Lower leg skin (tissue), 3 donors: ENCODE results near the gene ATF7IP2.
"Not testable (repeated sequence)": the region's sequence is repeated elsewhere in the genome, so short reads cannot be mapped to it uniquely, and the experiment has no call there.

Experiments used
- CTCF ChIP-seq, 3 donors: fragments of 450-650 bp; IDR thresholded peaks; one replicate each; pipeline ENCODE4 v1.5.1; 2016; ENCODE audit warnings: antibody characterized with exemption in 3 of 3, mild to moderate bottlenecking in 3 of 3, moderate library complexity in 2 of 3
- POLR2A ChIP-seq, 2 donors: fragments of 450-650 bp; IDR thresholded peaks; one replicate each; pipeline ENCODE4 v1.6.1; 2016 to 2017; ENCODE audit warnings: antibody characterized with exemption in 2 of 2, mild to moderate bottlenecking in 1 of 2, moderate library complexity in 1 of 2

GRCh38 chr16:10362864-10363197 is 23.0 kb upstream of the ATF7IP2 start:
- not testable (repeated sequence) for TF ChIP-seq POLR2A, CTCF (IDR thresholded peaks at IDR 0.05)
